Pancreas (tissue), 10 donors: ENCODE data around the gene OR8H2. TPM values are rescaled to one million over a fixed set of nuclear protein-coding genes. Genes with fewer than 3 reads are reported as not detected.
"Not testable (repeated sequence)": the region's sequence is repeated elsewhere in the genome, so short reads cannot be mapped to it uniquely, and the experiment has no call there.

Experiments
- ATAC-seq, 4 donors: fragments of 200-7000 bp; cut with Tn5 transposase; one replicate each; pipeline versions ENCODE4 v1.8.0 to v1.9.1; 2020; ENCODE audit warnings: mild to moderate bottlenecking in 4 of 4, moderate library complexity in 4 of 4
- DNase-seq, 6 donors: peaks; one replicate each; pipeline ENCODE4 v3.0.0-alpha.2; 2020
- FAIRE-seq: peaks from 2 replicates; lab custom pipeline; 2012; peaks lifted over from hg19 to GRCh38; lab: Jason Lieb, UNC
- H3K27ac ChIP-seq, 4 donors: fragments of 200-600 bp; sonication (generic); 1 replicate in 3 of 4; 2 replicates in 1 of 4; pipeline versions ENCODE4 v1.5.0 to v1.8.0; 2020
- H3K27me3 ChIP-seq, 4 donors: fragments of 200-600 bp; one replicate each; pipeline ENCODE4 v1.8.0; 2021
- H3K36me3 ChIP-seq, 3 donors: fragments of 200-600 bp; sonication (generic) in 1 of 3; one replicate each; pipeline versions ENCODE4 v1.5.0 to v1.8.0; 2020 to 2021
- H3K4me1 ChIP-seq, 3 donors: fragments of 200-600 bp; one replicate each; pipeline ENCODE4 v1.8.0; 2021
- H3K4me3 ChIP-seq, 4 donors: fragments of 200-600 bp; sonication (generic) in 2 of 4; one replicate each; pipeline versions ENCODE4 v1.5.0 to v1.8.0; 2020 to 2021
- H3K9me3 ChIP-seq, 4 donors: fragments of 200-600 bp; one replicate each; pipeline ENCODE4 v1.8.0; 2021
- WGBS, 2 donors: extraction: QIAGEN DNeasy Blood & Tissue Kit; methylation state at CpG; one replicate each; pipeline ENCODE4 v1.1.7; 2013; 5-methylcytosine and 5-hydroxymethylcytosine counted together
- intact Hi-C, 3 donors: fragments of 100-400 bp; cut with DNase I; formaldehyde crosslinking; loops; one replicate each; pipeline versions ENCODE4 v1.11.1 to v1.14.2; 2022
- polyA plus RNA-seq, 2 donors: library from polyadenylated mRNA; stranded (reverse); fragments of 200-250 nt; gene quantifications; one replicate each; pipeline ENCODE4 v1.2.3, GENCODE V29; 2013
- total RNA-seq, 6 donors: library from RNA; stranded (reverse); fragmentation: NEBNext Ultra II Directional in 4 of 6; extraction: Animal tissue kit (Norgen Biotek cat#: 25700) in 4 of 6; gene quantifications; one replicate each; pipeline versions ENCODE4 v1.2.1 to v1.2.4, GENCODE V29; 2021 to 2023
- TF ChIP-seq, protein P1 (sequence below), 4 donors: fragments of 200-600 bp; sonication (generic) in 3 of 4; IDR thresholded peaks; one replicate each; pipeline versions ENCODE4 v1.5.0 to v1.8.0; 2021; ENCODE audit warnings: antibody characterized with exemption in 4 of 4
- donor health status: healthy with polysubstance abuse.
- donor health status: DM: no; HTN: no; CAD: no; lungs with moderate emphysema.
- donor health status: DM: no; HTN: no; CAD: no.
- donor health status: control.
- donor health status: control.
- donor health status: Bipolar disorder and iron deficiency.
- donor health status: DM: yes; HTN: yes; CAD: no.
- donor health status: DM: no; HTN: no; CAD: no.
- donor health status: DM: no; HTN: no; CAD: no.
- donor health status: DM: yes; HTN: yes; CAD: no.

OR8H2 gene
- total RNA-seq, result not detected
- not detected for polyA plus RNA-seq

DNA sequence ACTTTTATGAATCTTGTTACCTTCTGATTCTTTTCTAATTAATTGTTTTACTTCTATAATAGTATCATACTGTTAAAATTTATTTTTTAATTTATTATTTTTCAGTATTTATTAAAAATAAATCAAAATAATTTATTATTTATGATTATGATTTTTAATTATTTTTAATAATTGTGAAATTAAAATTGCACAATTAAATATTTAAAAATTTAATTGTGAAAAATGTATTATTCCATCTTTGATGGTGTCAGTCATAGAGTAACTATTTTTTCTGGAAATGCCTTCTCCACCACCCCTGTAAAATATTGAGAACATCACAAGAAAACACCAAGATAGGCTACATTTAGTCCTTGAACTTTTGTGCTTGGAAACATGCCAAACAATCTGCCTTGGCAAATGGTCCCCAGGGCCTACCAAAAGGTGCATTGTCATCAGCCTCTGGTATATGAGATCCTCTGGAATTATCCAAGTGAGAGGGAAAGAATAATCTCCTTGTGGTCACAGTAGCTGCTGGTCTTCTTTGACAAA is at the start of gene OR8H2:
TSS of gene OR8H2 (plus strand) at position 478 of the 528 bp plus-strand sequence. CDS start 1,356 bp downstream, outside the sequence.
- no peaks in the 10 kb centered on the region for H3K27me3 ChIP-seq
- peak; percentile 91 for FAIRE-seq
- no peak within 1 kb of the TSS for H3K4me3 ChIP-seq
- intact Hi-C loops, result no loop called here
- no peak for ATAC-seq
- TF ChIP-seq, protein P1, sequence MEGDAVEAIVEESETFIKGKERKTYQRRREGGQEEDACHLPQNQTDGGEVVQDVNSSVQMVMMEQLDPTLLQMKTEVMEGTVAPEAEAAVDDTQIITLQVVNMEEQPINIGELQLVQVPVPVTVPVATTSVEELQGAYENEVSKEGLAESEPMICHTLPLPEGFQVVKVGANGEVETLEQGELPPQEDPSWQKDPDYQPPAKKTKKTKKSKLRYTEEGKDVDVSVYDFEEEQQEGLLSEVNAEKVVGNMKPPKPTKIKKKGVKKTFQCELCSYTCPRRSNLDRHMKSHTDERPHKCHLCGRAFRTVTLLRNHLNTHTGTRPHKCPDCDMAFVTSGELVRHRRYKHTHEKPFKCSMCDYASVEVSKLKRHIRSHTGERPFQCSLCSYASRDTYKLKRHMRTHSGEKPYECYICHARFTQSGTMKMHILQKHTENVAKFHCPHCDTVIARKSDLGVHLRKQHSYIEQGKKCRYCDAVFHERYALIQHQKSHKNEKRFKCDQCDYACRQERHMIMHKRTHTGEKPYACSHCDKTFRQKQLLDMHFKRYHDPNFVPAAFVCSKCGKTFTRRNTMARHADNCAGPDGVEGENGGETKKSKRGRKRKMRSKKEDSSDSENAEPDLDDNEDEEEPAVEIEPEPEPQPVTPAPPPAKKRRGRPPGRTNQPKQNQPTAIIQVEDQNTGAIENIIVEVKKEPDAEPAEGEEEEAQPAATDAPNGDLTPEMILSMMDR (IDR thresholded peaks at IDR 0.05), result no peak
- H3K36me3 ChIP-seq, result no peaks in the 10 kb centered on the region
- H3K27ac ChIP-seq, result no peak within 1 kb of the TSS
- DNase-seq, result no peak
- H3K9me3 ChIP-seq, result no peaks in the 10 kb centered on the region
- no peaks in the 10 kb centered on the region for H3K4me1 ChIP-seq

DNA sequence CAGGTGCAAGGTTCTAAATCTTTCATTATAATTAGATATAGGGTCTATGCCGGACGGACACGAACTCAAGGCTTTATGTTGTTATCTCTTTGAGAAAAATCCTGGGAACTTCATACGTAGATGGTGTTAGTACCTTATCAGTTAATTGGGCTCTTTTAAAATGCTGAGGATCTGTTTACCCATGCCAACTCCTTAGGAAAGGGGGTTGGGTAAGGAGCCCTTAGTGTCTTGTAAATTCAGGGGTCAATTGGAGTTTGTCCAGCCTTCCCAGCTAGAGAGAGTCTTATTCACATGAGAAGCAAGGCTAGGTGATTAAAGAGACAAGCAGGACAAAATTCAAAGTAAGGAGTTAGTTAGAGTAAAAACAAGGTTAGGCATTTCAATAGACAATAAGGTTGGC is 47.1 kb upstream of the OR8H2 start:
- H3K27ac ChIP-seq, intact Hi-C loops, DNase-seq, H3K27me3 ChIP-seq, H3K9me3 ChIP-seq, FAIRE-seq, ATAC-seq, H3K4me3 ChIP-seq, H3K36me3 ChIP-seq, H3K4me1 ChIP-seq: not testable (repeated sequence)
- 41 to 57% methylated on average over 4 of the region's 4 CpGs for WGBS, 2 donors

DNA sequence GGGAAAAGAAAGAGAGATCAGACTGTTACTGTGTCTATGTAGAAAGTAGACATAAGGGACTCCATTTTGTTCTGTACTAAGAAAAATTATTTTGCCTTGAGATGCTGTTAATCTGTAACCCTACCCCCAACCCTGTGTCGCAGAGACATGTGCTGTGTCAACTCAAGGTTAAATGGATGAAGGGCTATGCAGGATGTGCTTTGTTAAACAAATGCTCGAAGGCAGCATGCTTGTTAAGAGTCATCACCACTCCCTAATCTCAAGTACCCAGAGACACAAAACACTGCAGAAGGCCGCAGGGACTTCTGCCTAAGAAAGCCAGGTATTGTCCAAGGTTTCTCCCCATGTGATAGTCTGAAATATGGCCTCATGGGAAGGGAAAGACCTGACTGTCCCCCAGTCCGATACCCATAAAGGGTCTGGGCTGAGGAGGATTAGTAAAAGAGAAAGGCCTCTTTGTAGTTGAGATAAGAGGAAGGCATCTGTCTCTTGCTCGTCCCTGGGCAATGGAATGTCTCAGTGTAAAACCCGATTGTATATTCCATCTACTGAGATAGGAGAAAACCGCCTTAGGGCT is 45.7 kb upstream of the OR8H2 start:
- DNase-seq, FAIRE-seq, H3K9me3 ChIP-seq, H3K4me3 ChIP-seq, H3K4me1 ChIP-seq, H3K27me3 ChIP-seq, H3K36me3 ChIP-seq, ATAC-seq, H3K27ac ChIP-seq, intact Hi-C loops: not testable (repeated sequence)
- 35 to 46% methylated on average over 6 to 7 of the region's 7 CpGs for WGBS, 2 donors

DNA sequence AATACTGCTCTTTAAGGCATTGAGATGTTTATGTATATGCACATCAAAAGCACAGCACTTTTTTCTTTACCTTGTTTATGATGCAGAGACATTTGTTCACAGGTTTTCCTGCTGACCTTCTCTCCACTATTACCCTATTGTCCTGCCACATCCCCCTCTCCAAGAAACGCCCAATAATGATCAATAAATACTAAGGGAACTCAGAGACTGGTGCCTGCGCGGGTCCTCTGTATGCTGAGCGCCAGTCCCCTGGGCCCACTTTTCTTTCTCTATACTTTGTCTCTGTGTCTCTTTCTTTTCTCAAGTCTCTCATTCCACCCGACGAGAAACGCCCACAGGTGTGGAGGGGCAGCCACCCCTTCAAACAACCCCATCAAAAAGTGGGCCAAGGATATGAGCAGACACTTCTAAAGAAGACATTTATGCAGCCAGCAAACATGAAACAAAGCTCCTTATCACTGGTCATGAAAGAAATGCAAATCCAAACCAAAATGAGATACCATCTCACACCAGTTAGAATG is 45.2 kb upstream of the OR8H2 start:
- WGBS, 2 donors, result 60 to 72% methylated on average over 7 of the region's 7 CpGs
- H3K27ac ChIP-seq, intact Hi-C loops, H3K4me1 ChIP-seq, H3K9me3 ChIP-seq, H3K4me3 ChIP-seq, ATAC-seq, H3K27me3 ChIP-seq, FAIRE-seq, H3K36me3 ChIP-seq, DNase-seq: not testable (repeated sequence)

DNA sequence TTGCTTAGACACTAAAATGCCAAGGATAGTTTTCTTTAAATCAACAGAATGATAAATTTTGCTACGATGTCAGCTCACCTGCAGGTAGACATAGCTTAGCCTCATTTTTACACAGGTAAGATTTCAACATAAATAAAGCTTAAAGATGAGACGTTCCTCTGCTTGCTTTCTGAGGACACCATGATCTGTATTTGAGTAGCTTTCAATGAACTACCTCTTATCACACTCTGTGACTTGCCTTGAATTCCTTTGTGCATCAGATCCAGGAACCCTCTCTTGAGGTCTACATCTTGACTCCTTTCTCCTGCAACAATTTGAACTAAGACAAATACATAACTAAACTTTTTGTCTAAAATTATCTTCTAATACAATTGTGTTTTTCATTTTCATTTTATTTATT is 36.5 kb upstream of the OR8H2 start:
- ATAC-seq, result no peak
- Histone ChIP-seq H3K27me3 (no peaks in the 10 kb centered on the region), H3K4me3 (no peak overlapping the region), H3K36me3 (no peaks in the 10 kb centered on the region), H3K27ac (no peak overlapping the region), H3K9me3 (no peaks in the 10 kb centered on the region), H3K4me1 (no peaks in the 10 kb centered on the region)
- TF ChIP-seq, protein P1 (IDR thresholded peaks at IDR 0.05), result no peak
- 39 to 46% methylated on average over 2 of the region's 2 CpGs for WGBS, 2 donors
- no peak for DNase-seq
- FAIRE-seq, result no peak
- intact Hi-C loops, result no loop called here

DNA sequence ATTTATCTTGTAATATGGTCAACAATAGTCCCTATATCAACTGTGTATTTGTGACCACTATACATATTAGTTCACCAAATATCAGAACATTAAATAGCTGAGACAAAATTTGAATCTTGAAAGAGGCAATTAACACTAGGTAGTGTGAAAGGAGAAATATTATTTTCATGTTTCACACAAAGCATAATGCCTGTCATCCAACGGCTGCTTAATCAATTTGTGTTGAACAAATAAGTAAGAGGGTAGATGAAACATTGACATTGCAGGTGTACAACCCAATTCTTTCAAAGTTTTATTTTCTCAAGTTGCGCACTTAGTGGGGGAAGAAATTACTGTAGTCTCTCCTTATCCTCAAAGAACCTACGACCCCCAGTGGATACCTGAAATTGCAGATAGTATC is 13.8 kb upstream of the OR8H2 start:
- WGBS, 2 donors, result 38 to 54% methylated on average over 3 of the region's 3 CpGs
- Histone ChIP-seq H3K4me3 (no peak overlapping the region), H3K9me3 (no peaks in the 10 kb centered on the region), H3K27me3 (no peaks in the 10 kb centered on the region), H3K27ac (no peak overlapping the region), H3K4me1 (no peaks in the 10 kb centered on the region), H3K36me3 (no peaks in the 10 kb centered on the region)
- TF ChIP-seq, protein P1 (IDR thresholded peaks at IDR 0.05), result no peak
- intact Hi-C loops, result no loop called here
- DNase-seq (no peak), FAIRE-seq (no peak), ATAC-seq (no peak)
